HG02642 (cell line): ENCODE results near the gene GARRE1.
"Not testable (repeated sequence)": the region's sequence is repeated elsewhere in the genome, so short reads cannot be mapped to it uniquely, and the experiment has no call there.

Experiments used
- ATAC-seq: cut with Tn5 transposase; IDR thresholded peaks from one replicate; pipeline ENCODE4 v1.9.1; 2021; ENCODE audit warnings: mild to moderate bottlenecking; ENCODE audit not compliant: unreplicated experiment, poor library complexity

Gene GARRE1

GRCh38 chr19:34254046-34254697 lies at the start of gene GARRE1:
Gene GARRE1, plus strand, starts transcription at chr19:34254554. Its CDS starts 45,920 bp downstream, at chr19:34300474.
- ATAC-seq: peak; percentile 94

GRCh38 chr19:34205324-34205723 lies 49.0 kb upstream of the GARRE1 start:
- not testable (repeated sequence) for ATAC-seq

GRCh38 chr19:34208291-34208884 lies 46.0 kb upstream of the GARRE1 start:
- no peak for ATAC-seq

- no peak for ATAC-seq
Observed at GRCh38 chr19:34209726-34210125, 44.6 kb upstream of the GARRE1 start.

- no peak for ATAC-seq
Observed at GRCh38 chr19:34213283-34213682, 41.1 kb upstream of the GARRE1 start.

- no peak for ATAC-seq
Observed at GRCh38 chr19:34214040-34214439, 40.3 kb upstream of the GARRE1 start.

GRCh38 chr19:34215006-34215665 lies 39.2 kb upstream of the GARRE1 start:
- ATAC-seq: no peak

- ATAC-seq: no peak
Observed at GRCh38 chr19:34215666-34216038, 38.7 kb upstream of the GARRE1 start.

GRCh38 chr19:34216745-34217219 lies 37.6 kb upstream of the GARRE1 start:
- not testable (repeated sequence) for ATAC-seq

- peak; percentile 62 for ATAC-seq
Observed at GRCh38 chr19:34217952-34218817, 36.2 kb upstream of the GARRE1 start.

GRCh38 chr19:34218818-34219164 lies 35.6 kb upstream of the GARRE1 start:
- no peak for ATAC-seq

- ATAC-seq: no peak
Observed at GRCh38 chr19:34220472-34221063, 33.8 kb upstream of the GARRE1 start.

- ATAC-seq: no peak
Observed at GRCh38 chr19:34222386-34222785, 32.0 kb upstream of the GARRE1 start.

GRCh38 chr19:34224996-34225658 lies 29.2 kb upstream of the GARRE1 start:
- no peak for ATAC-seq

GRCh38 chr19:34225659-34226015 lies 28.7 kb upstream of the GARRE1 start:
- no peak for ATAC-seq

- ATAC-seq: no peak
Observed at GRCh38 chr19:34226036-34226435, 28.3 kb upstream of the GARRE1 start.

- ATAC-seq: no peak
Observed at GRCh38 chr19:34228347-34228746, 26.0 kb upstream of the GARRE1 start.

- ATAC-seq: no peak
Observed at GRCh38 chr19:34228762-34229161, 25.6 kb upstream of the GARRE1 start.

- ATAC-seq: no peak
Observed at GRCh38 chr19:34229721-34230120, 24.6 kb upstream of the GARRE1 start.

- ATAC-seq: no peak
Observed at GRCh38 chr19:34230820-34231219, 23.5 kb upstream of the GARRE1 start.
